Mesothelial cell of epicardium (in vitro differentiated cells): ENCODE measurements around the gene PECR. TPM values are rescaled to one million over a fixed set of nuclear protein-coding genes. Genes with fewer than 3 reads are reported as not detected.

Experiments used
- DNase-seq, 2 experiments: peaks; one replicate each; pipeline ENCODE4 v3.0.0; 2021; ENCODE audit warnings: low spot score in 2 of 2; ENCODE audit not compliant: unreplicated experiment in 2 of 2
- H3K27ac Mint-ChIP-seq: 2 replicates; pipeline ENCODE4 v1.8.0; 2021; ENCODE audit warnings: mixed read lengths
- H3K27me3 Mint-ChIP-seq: 2 replicates; pipeline ENCODE4 v1.8.0; 2021; ENCODE audit warnings: low read depth, mixed read lengths
- H3K36me3 Mint-ChIP-seq: 2 replicates; pipeline ENCODE4 v1.8.0; 2021; ENCODE audit warnings: mixed read lengths
- H3K4me1 Mint-ChIP-seq: 2 replicates; pipeline ENCODE4 v1.8.0; 2021; ENCODE audit warnings: mixed read lengths
- H3K4me3 Mint-ChIP-seq: 2 replicates; pipeline ENCODE4 v1.8.0; 2021; ENCODE audit warnings: mild to moderate bottlenecking, moderate library complexity, mixed read lengths
- H3K9me3 Mint-ChIP-seq: 2 replicates; pipeline ENCODE4 v1.8.0; 2021; ENCODE audit warnings: mixed read lengths
- CTCF ChIP-seq: fragments of 200-600 bp; sonication (generic); IDR thresholded peaks from one replicate; pipeline ENCODE4 v1.5.0; 2021; ENCODE audit warnings: antibody characterized with exemption; ENCODE audit not compliant: unreplicated experiment
- total RNA-seq: library from RNA; stranded (reverse); gene quantifications from 3 replicates; pipeline ENCODE4 v1.2.1, GENCODE V29; 2021

PECR gene
- total RNA-seq, 1 donor from 2014 or later: 9.3 TPM

- no peak for TF ChIP-seq CTCF
- no peaks in the 10 kb centered on the region for H3K4me1 Mint-ChIP-seq
Observed at GRCh38 chr2:216033403-216033802, 48.2 kb downstream of the PECR start.

GRCh38 chr2:216031960-216032689 is 49.5 kb downstream of the PECR start:
- H3K27me3 Mint-ChIP-seq: no peaks in the 10 kb centered on the region
- no peak overlapping the region for H3K4me3 Mint-ChIP-seq
- H3K4me1 Mint-ChIP-seq: no peaks in the 10 kb centered on the region
- no peaks in the 10 kb centered on the region for H3K36me3 Mint-ChIP-seq
- TF ChIP-seq CTCF: no peak
- H3K27ac Mint-ChIP-seq: no peak overlapping the region
- DNase-seq: no peak
- no peaks in the 10 kb centered on the region for H3K9me3 Mint-ChIP-seq

More at GRCh38 chr2:216033403-216033802, 48.2 kb downstream of the PECR start:
- H3K36me3 Mint-ChIP-seq: peaks cover 2% of the 10 kb centered on the region
- H3K27me3 Mint-ChIP-seq: no peaks in the 10 kb centered on the region
- no peak overlapping the region for H3K27ac Mint-ChIP-seq
- no peak overlapping the region for H3K4me3 Mint-ChIP-seq
- H3K9me3 Mint-ChIP-seq: no peaks in the 10 kb centered on the region
- no peak for DNase-seq

GRCh38 chr2:216030216-216030615 is 51.4 kb downstream of the PECR start:
- no peak overlapping the region for H3K4me3 Mint-ChIP-seq
- TF ChIP-seq CTCF: no peak
- no peak overlapping the region for H3K27ac Mint-ChIP-seq
- no peaks in the 10 kb centered on the region for H3K4me1 Mint-ChIP-seq
- no peaks in the 10 kb centered on the region for H3K27me3 Mint-ChIP-seq
- no peak for DNase-seq
- no peaks in the 10 kb centered on the region for H3K9me3 Mint-ChIP-seq
- H3K36me3 Mint-ChIP-seq: no peaks in the 10 kb centered on the region

GRCh38 chr2:216029416-216030129 is 52.0 kb downstream of the PECR start:
- Mint-ChIP-seq H3K4me1 (no peaks in the 10 kb centered on the region), H3K9me3 (no peaks in the 10 kb centered on the region), H3K4me3 (no peak overlapping the region), H3K27me3 (no peaks in the 10 kb centered on the region), H3K36me3 (no peaks in the 10 kb centered on the region), H3K27ac (no peak overlapping the region)
- no peak for DNase-seq
- TF ChIP-seq CTCF: no peak

GRCh38 chr2:216024779-216025336 is 56.8 kb downstream of the PECR start:
- no peaks in the 10 kb centered on the region for H3K9me3 Mint-ChIP-seq
- no peaks in the 10 kb centered on the region for H3K4me1 Mint-ChIP-seq
- no peaks in the 10 kb centered on the region for H3K27me3 Mint-ChIP-seq
- no peak for TF ChIP-seq CTCF
- DNase-seq: no peak
- no peaks in the 10 kb centered on the region for H3K36me3 Mint-ChIP-seq
- no peak overlapping the region for H3K4me3 Mint-ChIP-seq
- H3K27ac Mint-ChIP-seq: no peak overlapping the region
